Neutrophil (primary cell): Measurements from ENCODE around the gene PDE1C.

Source experiments
- H3K27ac ChIP-seq: fragments of 200-600 bp; sonication (generic); 2 replicates; pipeline ENCODE4 v1.5.1; 2016; ENCODE audit warnings: mild to moderate bottlenecking, moderate library complexity
- H3K27me3 ChIP-seq: fragments of 200-600 bp; sonication (generic); 2 replicates; pipeline ENCODE4 v1.6.0; 2016; ENCODE audit warnings: mild to moderate bottlenecking
- H3K36me3 ChIP-seq: fragments of 200-600 bp; sonication (generic); 2 replicates; pipeline ENCODE4 v1.5.1; 2017
- H3K4me1 ChIP-seq, 2 experiments: fragments of 200-600 bp in 1 of 2; sonication (generic) in 1 of 2; 1 replicate in 1 of 2; 2 replicates in 1 of 2; pipeline versions ENCODE4 v1.5.1 to v1.6.1; 2013 to 2016; ENCODE audit warnings: low read depth in 1 of 2, low read length in 1 of 2, mild to moderate bottlenecking in 1 of 2, moderate library complexity in 1 of 2; ENCODE audit not compliant: control insufficient read depth in 1 of 2, insufficient read depth in 1 of 2
- H3K4me3 ChIP-seq, 2 experiments: fragments of 200-600 bp in 1 of 2; sonication (generic) in 1 of 2; 1 replicate in 1 of 2; 2 replicates in 1 of 2; pipeline ENCODE4 v1.5.1; 2013 to 2016; ENCODE audit warnings: low read depth in 1 of 2, low read length in 1 of 2, mild to moderate bottlenecking in 1 of 2, moderate library complexity in 1 of 2
- H3K9me3 ChIP-seq: fragments of 200-600 bp; sonication (generic); 2 replicates; pipeline ENCODE4 v1.5.1; 2016
- CTCF ChIP-seq: fragments of 200-600 bp; sonication (generic); IDR thresholded peaks from 2 replicates; pipeline ENCODE4 v1.5.1; 2016; ENCODE audit warnings: antibody characterized with exemption

Gene PDE1C

GRCh38 chr7:32051128-32051527 lies 19.1 kb downstream of the PDE1C start:
- Histone ChIP-seq H3K9me3 (no peaks in the 10 kb centered on the region), H3K27ac (no peak overlapping the region), H3K27me3 (no peaks in the 10 kb centered on the region), H3K36me3 (no peaks in the 10 kb centered on the region), H3K4me3 (no peak overlapping the region), H3K4me1 (no peaks in the 10 kb centered on the region)
- no peak for TF ChIP-seq CTCF

- no peak overlapping the region for H3K27ac ChIP-seq
- no peaks in the 10 kb centered on the region for H3K4me1 ChIP-seq
- TF ChIP-seq CTCF = no peak
- H3K36me3 ChIP-seq = no peaks in the 10 kb centered on the region
- H3K9me3 ChIP-seq = no peaks in the 10 kb centered on the region
- no peaks in the 10 kb centered on the region for H3K27me3 ChIP-seq
- no peak overlapping the region for H3K4me3 ChIP-seq
These were observed 20.6 kb downstream of the PDE1C start for GRCh38 chr7:32049599-32049998.

GRCh38 chr7:32048970-32049491 lies 21.2 kb downstream of the PDE1C start:
- H3K36me3 ChIP-seq = no peaks in the 10 kb centered on the region
- no peak overlapping the region for H3K4me3 ChIP-seq
- H3K4me1 ChIP-seq = no peaks in the 10 kb centered on the region
- TF ChIP-seq CTCF = no peak
- no peaks in the 10 kb centered on the region for H3K9me3 ChIP-seq
- H3K27ac ChIP-seq = no peak overlapping the region
- H3K27me3 ChIP-seq = no peaks in the 10 kb centered on the region

- Histone ChIP-seq H3K27ac (no peak overlapping the region), H3K27me3 (no peaks in the 10 kb centered on the region), H3K9me3 (no peaks in the 10 kb centered on the region), H3K4me3 (no peak overlapping the region), H3K36me3 (no peaks in the 10 kb centered on the region), H3K4me1 (no peaks in the 10 kb centered on the region)
- TF ChIP-seq CTCF = no peak
These were observed 22.4 kb downstream of the PDE1C start for GRCh38 chr7:32047801-32048200.

- no peak overlapping the region for H3K4me3 ChIP-seq
- no peaks in the 10 kb centered on the region for H3K9me3 ChIP-seq
- H3K27ac ChIP-seq = no peak overlapping the region
- H3K36me3 ChIP-seq = no peaks in the 10 kb centered on the region
- no peaks in the 10 kb centered on the region for H3K4me1 ChIP-seq
- no peaks in the 10 kb centered on the region for H3K27me3 ChIP-seq
- TF ChIP-seq CTCF = no peak
These were observed 23.1 kb downstream of the PDE1C start for GRCh38 chr7:32047075-32047474.

DNA sequence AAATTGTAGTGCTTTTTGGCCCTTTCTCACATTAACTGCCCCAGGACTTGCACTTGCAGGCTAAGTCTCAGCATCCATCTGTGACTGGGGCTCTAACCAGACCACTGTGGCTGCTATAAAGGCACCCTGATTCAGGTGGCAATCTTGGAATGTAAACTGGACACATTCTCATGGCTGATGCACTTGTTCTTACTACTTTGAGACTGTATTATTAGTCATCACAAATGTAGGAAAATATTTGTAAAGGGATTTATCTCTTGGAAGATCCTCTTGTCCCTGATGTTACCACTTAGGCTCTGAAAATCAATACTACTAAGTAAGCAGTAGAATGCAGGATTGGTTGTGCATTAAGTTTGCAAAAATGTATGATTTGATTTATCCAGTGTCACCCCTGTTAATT lies 25.0 kb downstream of the PDE1C start:
- Histone ChIP-seq H3K4me1 (no peaks in the 10 kb centered on the region), H3K27me3 (no peaks in the 10 kb centered on the region), H3K27ac (no peak overlapping the region), H3K4me3 (no peak overlapping the region), H3K36me3 (no peaks in the 10 kb centered on the region), H3K9me3 (no peaks in the 10 kb centered on the region)
- TF ChIP-seq CTCF = no peak
